ENCODE results near the gene ANXA4. TPM values are rescaled to one million over a fixed set of nuclear protein-coding genes. Genes with fewer than 3 reads are reported as not detected.

ANXA4 gene
- total RNA-seq, 1 experiment from 2014 or later = 82.9 TPM

GRCh38 chr2:69789772-69790600, 48.1 kb downstream of the ANXA4 start:
- no peak overlapping the region for H2AFZ ChIP-seq
- POLR2A ChIA-PET (ENCODE audit: unreplicated experiment) = interaction anchor here (0.5 kb wide), 1 partner anchor 34 kb away, joined by 3 read pairs; no protein-coding TSS in a partner anchor
- H4K20me1 ChIP-seq (ENCODE audit: insufficient read depth) = no peaks in the 10 kb centered on the region
- TF ChIP-seq EZH2 (IDR thresholded peaks at IDR 0.05; ENCODE audit: low read depth) (no peak), CTCF (conservative IDR thresholded peaks at IDR 0.05) (no peak)
- BruUV-seq (replicated peaks) = no TSS peak
- no peak overlapping the region for H3K4me2 ChIP-seq
- no peaks in the 10 kb centered on the region; the same call in 1 of the 2 replicates for H3K36me3 ChIP-seq (ENCODE audit: low read depth)
- H3K27me3 ChIP-seq (ENCODE audit: insufficient read depth, low read depth) = no peaks in the 10 kb centered on the region
- CTCF ChIA-PET = interaction anchor here (0.6 kb wide), 1 partner anchor 827 kb away, joined by 3 read pairs; no protein-coding TSS in a partner anchor
- H3K4me1 ChIP-seq (replicated peaks; ENCODE audit: insufficient read depth) = no peaks in the 10 kb centered on the region
- no peak overlapping the region for H3K27ac ChIP-seq
- no peaks in the 10 kb centered on the region for H3K9me3 ChIP-seq (ENCODE audit: insufficient read depth, low read depth)
- H3K4me3 ChIP-seq = no peak overlapping the region
- intact Hi-C loops (cut with micrococcal nuclease; ENCODE audit: unreplicated experiment) = no loop called here
- H3F3A ChIP-seq (ENCODE audit: insufficient read depth, low read depth) = peaks cover 11% of the 10 kb centered on the region; the same call in 1 of the 2 replicates
- H3K79me2 ChIP-seq (ENCODE audit: low read depth) = no peaks in the 10 kb centered on the region
- DNase-seq = no peak
- no peaks in the 10 kb centered on the region for H3K9me2 ChIP-seq (ENCODE audit: insufficient read depth)

GRCh38 chr2:69790601-69790959, 48.6 kb downstream of the ANXA4 start:
- no peak overlapping the region for H3K4me2 ChIP-seq

GRCh38 chr2:69791045-69791444, 49.1 kb downstream of the ANXA4 start:
- no peak for DNase-seq
- Histone ChIP-seq H3K27ac (no peak overlapping the region), H3K36me3 (ENCODE audit: low read depth) (no peaks in the 10 kb centered on the region; the same call in 1 of the 2 replicates), H3K9me3 (ENCODE audit: insufficient read depth, low read depth) (no peaks in the 10 kb centered on the region), H3K79me2 (ENCODE audit: low read depth) (no peaks in the 10 kb centered on the region), H3F3A (ENCODE audit: insufficient read depth, low read depth) (peaks cover 11% of the 10 kb centered on the region; the same call in 1 of the 2 replicates), H3K27me3 (ENCODE audit: insufficient read depth, low read depth) (no peaks in the 10 kb centered on the region), H2AFZ (no peak overlapping the region), H3K4me3 (no peak overlapping the region), H4K20me1 (ENCODE audit: insufficient read depth) (no peaks in the 10 kb centered on the region), H3K4me1 (replicated peaks; ENCODE audit: insufficient read depth) (no peaks in the 10 kb centered on the region), H3K9me2 (ENCODE audit: insufficient read depth) (no peaks in the 10 kb centered on the region), H3K4me2 (no peak overlapping the region)
- CTCF ChIA-PET = interaction anchor here (0.6 kb wide), 1 partner anchor 826 kb away, joined by 3 read pairs; no protein-coding TSS in a partner anchor
- POLR2A ChIA-PET (ENCODE audit: unreplicated experiment) = no interaction called here
- intact Hi-C loops (cut with micrococcal nuclease; ENCODE audit: unreplicated experiment) = no loop called here
- no peak for TF ChIP-seq CTCF (conservative IDR thresholded peaks at IDR 0.05)
- no peak for TF ChIP-seq EZH2 (IDR thresholded peaks at IDR 0.05; ENCODE audit: low read depth)
- no TSS peak for BruUV-seq (replicated peaks)

More at GRCh38 chr2:69790601-69790959, 48.6 kb downstream of the ANXA4 start:
- POLR2A ChIA-PET (ENCODE audit: unreplicated experiment) = no interaction called here
- Histone ChIP-seq H3K79me2 (ENCODE audit: low read depth) (no peaks in the 10 kb centered on the region), H4K20me1 (ENCODE audit: insufficient read depth) (no peaks in the 10 kb centered on the region), H3K9me3 (ENCODE audit: insufficient read depth, low read depth) (no peaks in the 10 kb centered on the region), H3K27me3 (ENCODE audit: insufficient read depth, low read depth) (no peaks in the 10 kb centered on the region), H3K4me3 (no peak overlapping the region), H3K4me1 (replicated peaks; ENCODE audit: insufficient read depth) (no peaks in the 10 kb centered on the region), H3K36me3 (ENCODE audit: low read depth) (no peaks in the 10 kb centered on the region; the same call in 1 of the 2 replicates), H3K27ac (no peak overlapping the region), H2AFZ (no peak overlapping the region), H3K9me2 (ENCODE audit: insufficient read depth) (no peaks in the 10 kb centered on the region), H3F3A (ENCODE audit: insufficient read depth, low read depth) (peaks cover 11% of the 10 kb centered on the region; the same call in 1 of the 2 replicates)
- BruUV-seq (replicated peaks) = no TSS peak
- intact Hi-C loops (cut with micrococcal nuclease; ENCODE audit: unreplicated experiment) = no loop called here
- TF ChIP-seq EZH2 (IDR thresholded peaks at IDR 0.05; ENCODE audit: low read depth) (no peak), CTCF (conservative IDR thresholded peaks at IDR 0.05) (no peak)
- no peak for DNase-seq
- CTCF ChIA-PET = interaction anchor here (0.6 kb wide), 1 partner anchor 827 kb away, joined by 3 read pairs; no protein-coding TSS in a partner anchor
